Neural cell (in vitro differentiated cells): ENCODE data around the gene HMX1. TPM values are rescaled to one million over a fixed set of nuclear protein-coding genes. Genes with fewer than 3 reads are reported as not detected.

Experiments
- H2AFZ ChIP-seq: fragments of 200-600, 300-800 bp; sonication (generic), shearing (Covaris generic); 2 replicates; pipeline ENCODE4 v1.6.0; 2014; ENCODE audit warnings: low read depth, mild to moderate bottlenecking, antibody characterized with exemption, low read length, moderate library complexity
- H3F3A ChIP-seq: fragments of 200-600 bp; shearing (Covaris generic); 2 replicates; pipeline ENCODE4 v1.6.1; 2016; ENCODE audit warnings: mild to moderate bottlenecking, moderate library complexity, mixed read lengths, antibody characterized with exemption, low read length; ENCODE audit not compliant: insufficient read depth, poor library complexity, severe bottlenecking
- H3K27ac ChIP-seq: fragments of 200-600, 300-800 bp; sonication (generic), shearing (Covaris generic); 2 replicates; pipeline ENCODE4 v1.5.1; 2014; ENCODE audit warnings: mild to moderate bottlenecking, low read length, moderate library complexity
- H3K27me3 ChIP-seq: fragments of 300-800, 200-600 bp; sonication (generic), shearing (Covaris generic); 2 replicates; pipeline ENCODE4 v1.6.0; 2014; ENCODE audit warnings: mild to moderate bottlenecking, low read depth, low read length, moderate library complexity; ENCODE audit not compliant: insufficient read depth
- H3K36me3 ChIP-seq: fragments of 300-800, 200-600 bp; sonication (generic), shearing (Covaris generic); 2 replicates; pipeline ENCODE4 v1.5.1; 2014; ENCODE audit warnings: mild to moderate bottlenecking, antibody characterized with exemption, low read length, moderate library complexity; ENCODE audit not compliant: insufficient read depth
- H3K4me2 ChIP-seq: fragments of 300-800, 200-600 bp; sonication (generic), shearing (Covaris generic); 2 replicates; pipeline ENCODE4 v1.6.0; 2014; ENCODE audit warnings: mild to moderate bottlenecking, low read length
- H3K4me3 ChIP-seq: fragments of 300-800, 200-600 bp; sonication (generic), shearing (Covaris generic); 2 replicates; pipeline ENCODE4 v1.5.1; 2014; ENCODE audit warnings: mild to moderate bottlenecking, low read length, moderate library complexity
- H3K79me2 ChIP-seq: fragments of 200-600 bp; shearing (Covaris generic); replicated peaks from 2 replicates; pipeline ENCODE4 v1.6.0; 2014; ENCODE audit warnings: mild to moderate bottlenecking, low read length, moderate library complexity; ENCODE audit not compliant: insufficient read depth
- H3K9ac ChIP-seq: fragments of 300-800, 200-600 bp; sonication (generic), shearing (Covaris generic); 2 replicates; pipeline ENCODE4 v1.6.1; 2016; ENCODE audit warnings: mild to moderate bottlenecking, low read length, mixed read lengths
- H3K9me2 ChIP-seq: fragments of 200-600 bp; shearing (Covaris generic); 2 replicates; pipeline ENCODE4 v1.6.1; 2016; ENCODE audit warnings: mild to moderate bottlenecking, low read length, mixed read lengths; ENCODE audit not compliant: insufficient read depth
- H3K9me3 ChIP-seq: fragments of 200-600, 300-800 bp; sonication (generic), shearing (Covaris generic); 2 replicates; pipeline ENCODE4 v1.6.1; 2016; ENCODE audit warnings: mild to moderate bottlenecking, mixed run types, low read length, moderate library complexity, mixed read lengths
- H4K20me1 ChIP-seq: fragments of 200-600 bp; shearing (Covaris generic); 2 replicates; pipeline ENCODE4 v1.6.1; 2016; ENCODE audit warnings: mild to moderate bottlenecking, mixed run types; ENCODE audit not compliant: insufficient read depth
- EP300 ChIP-seq: fragments of 450-650 bp; conservative IDR thresholded peaks from 2 replicates; pipeline ENCODE4 v1.6.1; 2014; ENCODE audit warnings: antibody characterized with exemption, mild to moderate bottlenecking, moderate library complexity; ENCODE audit not compliant: poor library complexity, severe bottlenecking
- EZH2 ChIP-seq: fragments of 200-600, 300-800 bp; shearing (Covaris generic), sonication (generic); IDR thresholded peaks from 2 replicates; pipeline ENCODE4 v1.6.1; 2014; ENCODE audit warnings: antibody characterized with exemption, low read length, borderline replicate concordance, mild to moderate bottlenecking; ENCODE audit not compliant: insufficient read depth, poor library complexity, severe bottlenecking
- MXI1 ChIP-seq: fragments of 450-650 bp; conservative IDR thresholded peaks from 2 replicates; pipeline ENCODE4 v1.6.1; 2014; ENCODE audit warnings: antibody characterized with exemption, mild to moderate bottlenecking; ENCODE audit not compliant: poor library complexity, severe bottlenecking
- POLR2AphosphoS5 ChIP-seq: IDR thresholded peaks from 2 replicates; pipeline ENCODE4 v1.6.1; 2012
- REST ChIP-seq: IDR thresholded peaks from 2 replicates; pipeline ENCODE4 v1.6.1; 2012; ENCODE audit warnings: borderline replicate concordance
- polyA plus RNA-seq: library from polyadenylated mRNA; depleted of rRNA; stranded (reverse); fragments of >200 nt; gene quantifications from 2 replicates; pipeline ENCODE4 v1.2.3, GENCODE V29; 2014

Gene HMX1
- polyA plus RNA-seq, 1 donor from 2014 or later, result 0.89 TPM

GRCh38 chr4:8906991-8907595, 35.5 kb upstream of the HMX1 start:
- Histone ChIP-seq H3K4me3 (no peak overlapping the region), H3K9me3 (no peaks in the 10 kb centered on the region), H3F3A (no peaks in the 10 kb centered on the region), H3K27ac (no peak overlapping the region), H3K36me3 (no peaks in the 10 kb centered on the region), H4K20me1 (no peaks in the 10 kb centered on the region), H3K4me2 (no peak overlapping the region), H3K9me2 (no peaks in the 10 kb centered on the region), H2AFZ (no peak overlapping the region), H3K79me2 (no peaks in the 10 kb centered on the region), H3K9ac (no peak overlapping the region), H3K27me3 (no peaks in the 10 kb centered on the region)
- TF ChIP-seq EP300, result no peak

GRCh38 chr4:8906668-8906970, 35.0 kb upstream of the HMX1 start:
- H3K27me3 ChIP-seq, result no peaks in the 10 kb centered on the region
- H3K4me2 ChIP-seq, result no peak overlapping the region
- H3K36me3 ChIP-seq, result no peaks in the 10 kb centered on the region
- H2AFZ ChIP-seq, result no peak overlapping the region
- no peak overlapping the region for H3K9ac ChIP-seq
- no peak overlapping the region for H3K4me3 ChIP-seq
- no peaks in the 10 kb centered on the region for H3K79me2 ChIP-seq
- H3K27ac ChIP-seq, result no peak overlapping the region
- H3F3A ChIP-seq, result no peaks in the 10 kb centered on the region
- no peaks in the 10 kb centered on the region for H3K9me2 ChIP-seq
- H3K9me3 ChIP-seq, result peaks cover 2% of the 10 kb centered on the region
- TF ChIP-seq REST (no peak), EP300 (no peak)
- no peaks in the 10 kb centered on the region for H4K20me1 ChIP-seq

- Histone ChIP-seq H3F3A (no peaks in the 10 kb centered on the region), H3K9me2 (no peaks in the 10 kb centered on the region), H3K36me3 (no peaks in the 10 kb centered on the region), H3K27me3 (no peaks in the 10 kb centered on the region), H3K79me2 (no peaks in the 10 kb centered on the region), H4K20me1 (no peaks in the 10 kb centered on the region), H3K4me2 (no peak overlapping the region), H3K27ac (no peak overlapping the region), H3K9ac (no peak overlapping the region), H2AFZ (no peak overlapping the region), H3K4me3 (no peak overlapping the region), H3K9me3 (peaks cover 7% of the 10 kb centered on the region)
- TF ChIP-seq EZH2 (no peak), MXI1 (no peak), POLR2AphosphoS5 (no peak)
These were observed 34.4 kb upstream of the HMX1 start for GRCh38 chr4:8905773-8906667.
